Adrenal gland (tissue), 5 donors: Measurements from ENCODE around the gene BRCA2.

Source experiments
- CTCF ChIP-seq, 6 experiments: fragments of 450-650 bp in 4 of 6; fragments of 200-600 bp in 2 of 6; sonication (generic) in 1 of 6; IDR thresholded peaks; 1 replicate in 5 of 6; 2 replicates in 1 of 6; pipeline versions ENCODE4 v1.5.1 to v1.8.0; 2016 to 2021; ENCODE audit warnings: antibody characterized with exemption in 6 of 6, mild to moderate bottlenecking in 2 of 6, moderate library complexity in 1 of 6
- POLR2A ChIP-seq, 2 donors: fragments of 450-650 bp; IDR thresholded peaks; one replicate each; pipeline ENCODE4 v1.6.1; 2017; ENCODE audit warnings: antibody characterized with exemption in 2 of 2, mild to moderate bottlenecking in 2 of 2, moderate library complexity in 1 of 2
- donor health status: DM: no; HTN: no; CAD: no.

DNA sequence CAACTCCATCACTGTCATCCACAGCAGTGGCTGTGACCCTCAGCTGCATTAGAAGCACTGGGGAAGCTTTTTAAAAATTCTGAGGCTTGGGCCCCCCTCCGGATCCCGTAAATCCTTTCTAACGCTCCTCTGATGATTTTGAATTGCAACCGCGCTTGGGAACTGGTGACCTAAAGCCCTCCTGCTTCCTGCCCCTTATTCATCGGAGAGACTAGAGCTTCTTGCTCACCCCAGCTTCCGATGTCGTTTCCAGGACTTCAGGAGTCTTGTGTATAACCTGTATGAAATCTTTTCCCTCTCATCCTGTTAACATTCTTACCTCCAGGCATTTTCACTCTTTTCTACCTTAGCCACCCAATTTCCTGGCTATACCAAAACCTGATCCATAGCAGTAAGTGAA lies 14.9 kb upstream of the BRCA2 start:
- TF ChIP-seq CTCF (IDR thresholded peaks at IDR 0.05) (no peak), POLR2A (IDR thresholded peaks at IDR 0.05) (no peak)
